ENCODE data around the gene ZNF662. TPM values are rescaled to one million over a fixed set of nuclear protein-coding genes. Genes with fewer than 3 reads are reported as not detected.

ZNF662 gene
- total RNA-seq, 1 experiment from 2014 or later: not detected

DNA sequence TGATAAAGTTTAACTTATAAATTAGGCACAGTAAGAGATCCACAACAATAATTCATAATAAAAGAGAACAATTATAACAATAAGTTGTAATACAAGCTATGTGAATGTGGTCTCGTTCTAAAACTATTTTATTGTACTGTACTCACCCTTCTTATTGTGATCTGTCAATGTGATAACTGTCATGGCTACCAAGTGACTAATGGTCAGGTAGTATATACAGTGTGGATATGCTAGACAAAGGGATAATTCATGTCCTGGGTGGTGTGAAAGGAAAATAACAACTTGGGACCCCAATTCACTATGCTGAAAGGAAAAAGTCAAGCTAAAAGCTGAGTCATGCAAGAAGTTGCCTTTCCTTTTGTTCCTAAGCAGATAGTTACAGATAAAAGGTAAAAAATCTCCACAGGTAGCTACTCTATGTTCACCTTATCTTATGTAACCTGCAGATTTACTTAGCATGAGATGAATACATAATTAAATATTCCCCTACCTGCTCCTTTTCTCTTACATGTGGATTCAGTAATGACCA, 19.6 kb upstream of the ZNF662 start:
- peak; percentile 31 for DNase-seq (ENCODE audit: low spot score)

DNA sequence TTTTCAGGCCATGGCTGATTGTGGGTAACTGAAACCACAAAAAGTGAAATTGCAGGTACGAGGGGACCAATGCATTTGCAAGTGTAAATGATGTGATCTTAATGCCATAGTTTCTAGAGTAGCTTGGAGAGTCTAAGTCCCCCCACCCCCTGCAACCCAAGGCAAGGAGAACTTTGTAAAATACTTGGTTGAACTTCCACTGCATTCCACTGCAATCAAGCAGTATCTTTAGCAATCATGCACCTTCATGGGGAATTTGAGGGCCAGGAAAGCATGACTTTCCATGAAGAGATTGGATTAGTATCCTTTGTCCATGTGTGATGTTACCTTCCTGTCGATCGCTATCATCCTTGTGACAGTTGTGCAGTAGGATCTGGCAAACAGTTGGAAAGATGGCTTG, 18.9 kb upstream of the ZNF662 start:
- no peak for DNase-seq (ENCODE audit: low spot score)

DNA sequence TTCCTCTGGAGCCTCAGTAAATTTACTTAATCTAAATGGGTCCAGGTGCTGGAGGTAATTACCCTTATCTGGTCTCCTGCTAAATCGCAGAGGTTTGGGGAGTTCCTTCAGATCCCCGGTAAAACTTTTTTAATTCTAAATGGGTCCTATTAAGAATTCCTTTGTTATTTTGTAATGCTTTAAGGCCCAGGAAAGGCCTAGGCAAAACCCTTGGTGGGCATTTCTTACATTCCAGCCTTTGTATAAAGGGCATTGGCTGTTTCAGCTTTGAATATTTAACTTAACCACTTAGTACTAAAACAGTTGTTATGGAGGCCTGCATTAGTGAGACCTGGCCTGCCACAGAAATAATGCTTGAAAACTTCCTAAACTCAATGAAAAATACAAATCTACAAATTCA, 14.9 kb upstream of the ZNF662 start:
- DNase-seq (ENCODE audit: low spot score): no peak

DNA sequence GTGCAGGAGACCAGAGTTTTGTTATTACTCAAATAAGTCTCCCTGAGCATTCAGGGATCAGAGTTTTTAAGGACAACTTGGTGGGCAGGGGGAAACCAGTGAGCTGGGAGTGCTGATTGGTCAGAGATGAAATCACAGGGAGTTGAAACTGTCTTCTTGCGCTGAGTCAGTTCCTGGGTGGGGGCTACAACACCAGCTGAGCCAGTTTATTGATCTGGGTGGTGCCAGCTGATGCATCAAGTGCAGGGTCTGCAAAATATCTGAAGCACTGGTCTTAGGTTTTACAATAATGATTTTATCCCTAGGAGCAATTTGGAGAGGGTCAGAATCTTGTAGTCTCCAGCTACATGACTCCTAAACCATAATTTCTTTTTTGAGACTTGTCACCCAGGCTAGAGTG, 13.8 kb upstream of the ZNF662 start:
- DNase-seq (ENCODE audit: low spot score): no peak

DNA sequence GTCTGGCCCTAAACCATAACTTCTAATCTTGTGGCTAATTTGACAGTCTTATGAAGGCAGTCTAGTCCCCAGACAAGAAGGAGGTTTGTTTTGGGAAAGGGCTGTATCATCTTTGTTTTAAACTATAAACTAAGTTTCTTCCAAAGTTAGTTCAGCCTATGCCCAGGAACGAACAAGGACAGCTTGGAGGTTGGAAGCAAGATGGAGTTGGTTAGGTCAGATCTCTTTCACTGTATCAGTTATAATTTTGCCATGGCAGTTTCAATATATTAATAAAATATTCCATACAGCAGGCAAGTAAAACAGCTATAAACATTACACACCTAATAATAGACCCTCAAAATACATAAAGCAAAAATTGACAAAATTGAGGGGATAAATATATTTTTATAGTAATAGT, 13.1 kb upstream of the ZNF662 start:
- DNase-seq (ENCODE audit: low spot score): no peak

DNA sequence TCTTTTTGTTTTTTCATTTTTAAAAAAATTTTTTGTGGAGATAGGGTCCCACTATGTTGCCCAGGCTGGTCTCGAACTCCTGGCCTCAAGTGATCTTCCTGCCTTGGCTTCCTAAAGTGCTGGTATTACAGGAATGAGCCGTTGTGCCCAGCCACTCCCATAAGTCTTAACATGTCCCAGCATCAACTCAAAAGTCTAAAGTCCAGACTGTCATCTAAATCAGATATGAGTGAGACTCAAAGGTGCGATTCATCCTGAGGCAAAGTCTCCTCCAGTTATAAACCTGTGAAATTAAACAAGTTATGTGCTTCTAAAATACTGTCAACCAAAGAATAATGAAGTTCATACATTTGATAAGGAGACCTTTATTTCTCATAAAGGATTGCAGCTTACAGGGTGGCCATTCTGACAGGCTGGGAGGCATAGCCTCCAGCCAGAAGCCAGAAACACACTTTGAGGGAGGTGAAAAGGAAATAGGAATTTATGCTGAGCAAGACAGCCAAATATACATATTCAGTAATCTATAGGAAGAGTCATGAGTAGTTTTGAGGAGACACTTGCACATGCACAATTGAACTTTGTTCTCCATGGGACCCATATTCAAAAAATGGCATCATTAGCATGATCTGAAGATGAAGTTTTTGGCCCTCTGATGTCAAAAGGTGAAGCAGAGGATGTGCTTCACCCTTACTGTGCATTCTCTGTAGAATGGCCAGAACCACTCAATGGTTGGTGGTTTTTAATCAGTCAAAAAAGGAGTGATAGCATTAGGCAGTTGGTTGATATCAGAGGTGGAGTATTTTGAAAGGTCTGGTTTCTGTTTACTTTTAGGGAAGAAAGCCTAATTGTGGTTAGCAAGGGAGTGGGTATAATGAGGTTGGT, 11.0 kb upstream of the ZNF662 start:
- DNase-seq (ENCODE audit: low spot score): peak; percentile 28

DNA sequence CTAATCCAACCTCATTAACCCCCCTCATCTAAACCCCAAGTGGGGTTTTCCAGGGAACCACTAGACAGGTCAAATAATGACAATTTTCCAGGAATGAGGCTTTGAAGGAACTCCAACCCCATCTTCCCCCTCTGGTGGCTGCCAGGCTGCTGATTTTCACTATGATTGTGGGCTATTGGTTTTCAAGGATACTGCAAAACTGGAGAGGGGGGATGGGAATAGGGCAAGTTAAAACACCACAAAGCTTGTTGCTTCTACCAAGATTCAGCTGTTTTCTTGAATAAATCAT, 10.4 kb upstream of the ZNF662 start:
- DNase-seq (ENCODE audit: low spot score): no peak

DNA sequence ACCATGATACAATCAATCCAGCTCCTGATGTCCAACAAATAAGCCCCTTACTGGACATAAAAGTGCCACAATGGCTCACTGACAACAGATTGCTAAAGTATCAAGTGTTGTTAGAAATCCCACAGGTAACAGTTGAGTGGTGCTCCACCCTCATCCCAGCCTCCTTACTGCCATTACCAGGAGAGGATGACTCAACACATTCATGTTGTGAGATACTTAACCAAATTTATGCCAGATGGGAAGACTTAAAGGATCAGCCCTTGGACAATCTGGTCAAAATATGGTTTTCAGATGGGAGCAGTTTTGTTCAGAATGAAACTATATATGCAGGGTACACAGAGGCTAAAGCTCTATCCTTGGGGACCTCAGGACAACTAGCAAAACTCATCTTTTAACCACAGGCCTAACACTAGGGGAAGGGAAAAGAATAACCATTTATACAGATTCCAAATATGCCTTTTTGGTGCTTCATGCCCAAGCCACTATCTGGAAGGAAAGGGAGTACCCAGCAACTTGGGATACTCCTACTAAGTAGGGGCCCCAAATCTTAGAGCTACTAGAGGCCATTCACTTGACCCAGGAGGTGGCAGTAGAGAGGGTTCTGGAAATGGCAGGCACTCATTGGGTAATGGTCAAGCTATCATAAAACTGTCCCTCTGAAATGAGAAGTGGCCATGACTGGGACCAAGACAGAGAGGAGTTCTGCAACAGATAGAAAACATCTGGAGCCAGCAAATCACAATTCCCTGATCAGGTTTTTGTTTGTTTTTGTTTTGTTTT, 6.9 kb upstream of the ZNF662 start:
- no peak for DNase-seq (ENCODE audit: low spot score)

DNA sequence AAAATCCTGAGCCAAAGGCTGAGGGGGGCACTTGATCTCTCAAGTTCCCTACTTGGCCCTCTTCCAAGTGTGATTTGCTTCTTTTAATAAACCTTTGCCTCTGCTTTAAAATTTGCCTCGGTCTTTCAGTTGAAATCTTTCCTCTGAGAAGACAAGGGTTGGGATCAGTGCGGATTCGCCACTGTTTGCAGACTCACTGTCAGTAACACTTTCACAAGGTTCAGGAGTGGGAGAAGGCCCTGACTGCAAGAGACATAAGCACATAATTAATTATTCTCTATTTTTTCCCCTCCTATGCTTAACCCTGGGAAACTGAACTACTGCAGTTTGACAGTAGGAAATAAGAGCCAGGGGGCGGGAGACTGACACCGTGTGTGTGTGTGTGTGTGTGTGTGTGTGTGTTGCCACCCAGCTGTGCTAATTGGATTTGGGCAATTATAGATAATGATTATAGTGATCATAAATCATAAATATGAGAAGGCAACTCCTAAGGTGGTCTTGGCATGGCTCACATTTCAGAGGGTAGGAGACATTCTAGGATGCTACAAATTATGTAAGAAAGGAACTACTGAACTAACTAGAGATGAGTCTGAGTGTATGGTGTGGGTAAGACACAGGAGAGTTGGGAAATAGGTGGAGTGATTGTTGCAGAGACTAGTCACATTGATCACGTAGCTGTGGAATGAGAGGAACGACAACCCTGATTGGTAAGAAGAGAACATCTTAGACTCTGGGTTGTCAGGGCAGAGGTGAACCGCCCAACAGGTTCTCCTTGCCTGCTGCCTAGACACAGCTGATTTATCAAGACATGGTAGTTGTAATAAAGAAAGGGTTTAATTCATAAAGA, 5.5 kb upstream of the ZNF662 start:
- peak; percentile 71 for DNase-seq (ENCODE audit: low spot score)

DNA sequence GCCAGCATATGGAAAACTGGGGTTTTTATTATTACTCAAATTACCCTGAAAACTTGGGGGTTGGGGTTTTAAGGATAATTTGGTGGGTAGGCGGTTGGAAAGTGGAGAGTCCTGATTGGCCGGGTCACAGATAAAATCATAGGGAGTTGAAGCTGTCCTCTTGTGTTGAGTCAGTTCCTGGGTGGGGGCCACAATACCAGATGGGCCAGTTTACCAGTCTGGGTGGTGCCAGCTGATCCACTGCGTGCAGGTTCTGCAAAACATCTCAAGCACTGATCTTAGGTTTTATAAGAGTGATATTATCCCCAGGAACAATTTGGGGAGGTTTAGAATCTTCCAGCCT, 4.9 kb upstream of the ZNF662 start:
- no peak for DNase-seq (ENCODE audit: low spot score)

DNA sequence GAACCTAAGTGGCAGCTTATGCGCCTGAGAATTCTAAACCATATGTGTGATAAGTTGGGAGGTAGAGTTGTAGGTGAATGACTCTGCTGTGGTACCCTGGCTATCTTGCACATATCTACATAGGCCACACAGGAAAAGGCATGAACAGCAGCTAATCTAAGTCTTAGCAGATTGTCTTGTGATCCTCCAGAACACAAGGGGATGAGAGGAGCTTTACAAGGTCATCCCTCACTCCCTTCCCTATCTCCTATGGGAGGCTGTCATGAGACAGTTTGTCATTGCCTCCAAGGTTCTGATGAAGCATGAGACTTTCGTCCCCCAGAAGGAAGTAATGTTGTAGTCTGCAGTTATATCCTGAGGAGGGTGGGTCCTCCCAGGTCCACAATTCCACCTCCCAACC, 3.7 kb upstream of the ZNF662 start:
- DNase-seq (ENCODE audit: low spot score): no peak

DNA sequence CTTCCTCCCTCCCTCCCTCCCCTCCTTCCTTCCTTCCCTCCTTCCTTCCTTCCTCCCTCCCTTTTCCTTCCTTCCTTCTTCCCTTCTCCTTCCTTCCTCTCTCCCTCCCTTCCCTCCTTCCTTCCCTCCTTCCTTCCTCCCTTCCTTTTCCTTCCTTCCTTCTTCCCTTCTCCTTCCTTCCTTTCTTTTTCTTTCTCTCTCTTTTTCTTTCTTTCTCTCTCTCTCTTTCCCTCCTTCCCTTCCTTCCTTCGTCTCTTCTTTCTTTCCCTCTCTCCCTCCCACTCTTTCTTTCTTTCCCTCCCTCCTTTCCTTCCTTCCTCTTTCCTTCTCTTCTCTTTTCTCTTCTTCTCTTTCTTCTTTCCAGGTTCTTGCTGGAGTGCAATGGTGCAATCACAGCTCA, 1.9 kb upstream of the ZNF662 start:
- no peak for DNase-seq (ENCODE audit: low spot score)

DNA sequence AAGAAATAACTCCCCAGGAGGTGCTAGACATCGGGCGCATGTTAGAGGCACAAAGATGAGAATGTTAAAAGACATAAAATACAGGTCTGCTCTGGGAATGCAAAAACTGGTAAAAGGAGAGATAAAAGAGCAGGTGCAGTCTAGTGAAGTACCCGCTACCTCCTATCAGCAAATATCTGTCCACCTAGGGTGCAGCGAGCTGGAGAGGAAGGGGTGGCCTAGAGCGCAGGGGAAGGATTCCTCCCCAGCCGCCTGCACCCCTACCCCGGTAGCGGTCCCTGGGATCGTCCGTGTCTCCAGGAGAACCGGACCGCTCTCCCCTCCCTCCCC, 237 bp upstream of the ZNF662 start:
- no peak for DNase-seq (ENCODE audit: low spot score)

DNA sequence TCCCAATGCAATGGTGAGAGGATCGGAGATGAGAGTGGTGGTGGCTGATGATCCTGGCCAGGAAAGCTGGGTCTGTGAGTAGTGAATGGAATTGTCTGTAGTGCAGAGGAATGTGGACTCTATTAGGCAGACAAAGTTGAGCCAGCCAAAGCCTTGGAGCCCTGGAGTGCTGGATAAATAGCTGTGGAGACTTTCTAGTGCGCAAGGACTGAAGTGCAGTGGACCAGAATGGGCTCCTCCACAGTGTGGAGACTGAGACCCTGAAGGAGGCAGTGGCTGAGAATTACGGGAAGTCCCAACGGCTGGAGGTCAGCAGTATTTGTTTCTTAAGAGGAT, 874 bp downstream of the ZNF662 start:
- no peak for DNase-seq (ENCODE audit: low spot score)

DNA sequence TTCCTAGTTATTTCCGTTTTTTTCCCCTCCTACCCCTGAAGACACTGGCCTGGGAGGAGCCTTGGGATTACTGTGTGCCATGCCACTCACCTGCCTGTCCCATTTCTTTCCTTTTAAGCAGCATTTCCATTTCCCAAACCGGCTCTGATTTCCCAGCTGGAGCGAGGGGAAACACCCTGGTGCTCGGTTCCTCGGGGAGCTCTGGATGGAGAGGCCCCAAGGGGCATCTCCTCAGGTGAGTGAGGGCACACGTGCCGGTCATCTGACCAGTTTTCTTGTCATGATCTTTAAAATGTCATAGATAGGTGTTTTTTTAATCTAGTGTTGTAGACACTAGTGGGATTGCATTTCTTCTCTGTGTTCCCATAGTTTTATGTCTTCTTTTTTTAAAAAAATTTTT, 2.7 kb downstream of the ZNF662 start:
- DNase-seq (ENCODE audit: low spot score): no peak

DNA sequence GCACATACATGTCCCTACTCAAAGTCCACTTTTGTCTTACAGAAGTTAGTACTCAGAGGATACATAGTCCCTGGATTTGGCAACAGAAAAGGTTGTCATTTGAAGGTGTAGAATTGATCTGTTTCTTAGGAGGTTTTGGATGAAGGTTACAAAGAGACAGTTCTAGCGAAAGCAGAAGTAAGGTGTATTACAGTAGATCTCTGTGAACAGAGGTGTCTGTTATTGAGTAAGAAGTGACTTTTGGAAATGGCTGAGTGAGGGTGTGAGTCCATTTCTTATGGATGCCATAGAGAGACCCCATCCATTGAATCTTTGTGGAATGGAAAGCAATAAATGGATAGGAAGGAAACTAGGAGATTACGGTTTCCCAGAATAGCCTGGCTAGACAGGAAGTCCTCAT, 5.6 kb downstream of the ZNF662 start:
- DNase-seq (ENCODE audit: low spot score): no peak

DNA sequence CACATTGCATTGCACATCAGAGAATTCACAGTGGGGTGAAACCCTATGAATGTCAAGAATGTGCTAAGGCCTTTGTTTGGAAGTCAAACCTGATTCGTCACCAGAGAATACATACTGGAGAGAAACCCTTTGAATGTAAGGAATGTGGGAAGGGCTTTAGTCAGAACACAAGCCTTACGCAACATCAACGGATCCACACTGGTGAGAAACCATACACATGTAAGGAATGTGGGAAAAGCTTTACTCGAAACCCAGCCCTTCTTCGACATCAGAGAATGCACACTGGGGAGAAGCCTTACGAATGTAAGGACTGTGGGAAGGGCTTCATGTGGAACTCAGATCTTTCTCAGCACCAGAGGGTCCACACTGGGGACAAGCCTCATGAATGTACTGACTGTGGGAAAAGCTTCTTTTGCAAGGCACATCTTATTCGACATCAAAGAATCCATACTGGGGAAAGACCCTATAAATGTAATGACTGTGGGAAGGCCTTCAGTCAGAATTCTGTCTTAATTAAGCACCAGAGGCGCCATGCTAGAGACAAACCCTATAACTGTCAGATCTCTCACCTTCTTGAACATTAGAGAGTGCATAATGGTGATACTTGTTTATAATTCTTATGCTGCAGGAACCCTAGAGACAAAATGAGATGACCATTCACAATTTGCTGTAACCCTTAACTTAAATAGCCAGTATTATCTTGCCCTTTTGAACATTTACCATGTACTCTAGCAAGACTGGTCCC, 9.0 kb downstream of the ZNF662 start:
- no peak for DNase-seq (ENCODE audit: low spot score)

DNA sequence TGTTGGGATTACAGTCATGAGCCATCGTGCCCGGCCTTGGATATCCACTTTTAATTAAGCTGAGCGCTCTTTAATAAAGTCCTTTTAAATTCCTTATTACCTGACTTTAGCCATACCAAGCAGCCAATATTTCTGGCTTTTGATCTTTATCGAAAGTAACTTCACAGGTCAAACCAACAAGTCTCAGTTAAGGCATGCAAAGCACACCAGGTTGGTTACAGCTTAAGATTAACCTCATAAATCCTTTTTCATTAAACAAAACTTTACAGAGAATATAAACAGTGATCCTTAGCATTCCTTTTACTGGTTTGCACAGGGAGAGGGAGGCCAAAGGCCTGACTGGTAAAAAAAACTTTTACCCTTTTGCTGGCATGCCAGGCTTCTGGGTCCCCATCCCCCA, 17.7 kb downstream of the ZNF662 start:
- no peak for DNase-seq (ENCODE audit: low spot score)

DNA sequence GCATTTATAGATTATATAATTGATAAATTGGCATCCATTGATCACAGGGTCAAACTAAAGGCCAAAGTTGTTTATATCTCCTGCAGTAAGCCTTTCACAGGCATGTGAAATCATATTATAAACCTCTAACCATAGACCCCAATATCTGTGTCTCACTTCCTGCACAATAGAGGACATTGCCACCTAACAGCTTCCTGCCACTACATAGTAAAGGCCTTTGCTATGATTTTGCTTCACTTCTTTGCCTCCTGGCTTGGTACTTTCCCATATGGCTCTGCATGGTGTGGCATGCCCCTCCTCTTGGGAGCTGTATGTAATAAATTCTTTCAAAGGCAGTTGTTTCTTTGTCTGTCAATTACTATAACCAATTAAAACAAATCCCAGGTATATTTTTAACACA, 20.4 kb downstream of the ZNF662 start:
- no peak for DNase-seq (ENCODE audit: low spot score)

DNA sequence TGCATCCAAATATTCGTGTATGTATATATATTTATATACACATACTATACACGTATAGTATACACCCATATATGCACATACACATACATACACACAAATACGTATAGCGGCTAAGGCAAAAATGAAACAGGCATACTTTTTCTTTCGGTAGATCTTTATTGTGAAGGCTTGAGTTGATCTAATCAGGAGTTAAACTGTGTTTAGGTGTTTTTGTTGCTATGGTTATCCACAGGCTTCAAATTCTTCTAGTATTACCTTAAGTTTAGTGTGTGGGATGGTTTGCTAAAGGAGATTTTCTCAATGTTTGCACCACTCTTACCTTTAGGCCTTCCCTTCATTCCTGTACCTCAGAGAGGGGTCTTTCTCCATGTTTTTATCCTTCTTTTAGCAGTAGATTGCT, 28.2 kb downstream of the ZNF662 start:
- DNase-seq (ENCODE audit: low spot score): no peak

DNA sequence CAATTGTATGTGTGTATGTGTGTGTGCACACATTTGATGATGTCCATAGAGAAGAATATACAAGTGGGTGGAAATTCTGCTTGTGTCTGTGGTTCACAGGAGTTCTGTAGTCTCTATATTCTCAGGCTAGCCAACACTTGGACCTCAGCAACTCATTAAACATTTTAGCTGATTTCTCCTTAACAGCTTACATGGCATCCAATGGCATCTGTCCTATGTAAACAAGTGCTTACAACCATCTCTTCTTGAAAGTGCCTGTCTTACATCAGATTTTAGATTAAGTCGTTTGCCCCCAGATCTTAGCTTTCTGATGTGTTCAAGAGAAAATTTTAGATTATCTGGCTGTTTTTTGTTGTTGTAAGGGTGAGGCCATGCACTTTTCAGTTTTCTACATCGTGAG, 29.0 kb downstream of the ZNF662 start:
- no peak for DNase-seq (ENCODE audit: low spot score)

DNA sequence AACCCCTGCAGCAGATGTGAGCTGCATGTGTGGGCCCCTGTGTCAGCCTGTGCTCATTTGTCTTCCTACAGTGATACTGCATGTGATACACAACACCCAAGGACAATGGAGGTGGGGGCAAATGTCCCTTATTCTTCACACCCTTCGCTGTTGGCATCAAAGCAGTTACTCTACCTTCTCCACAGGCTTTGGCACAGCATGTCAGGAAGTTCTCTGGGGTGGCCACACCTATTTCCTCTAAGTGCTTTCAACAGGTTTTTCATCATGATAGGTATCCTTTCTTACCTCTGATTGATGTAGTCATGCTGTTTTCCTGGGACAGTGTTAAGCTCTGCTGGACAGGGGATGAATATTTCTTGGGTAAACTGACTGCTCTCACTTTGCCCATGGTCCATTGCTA, 29.5 kb downstream of the ZNF662 start:
- no peak for DNase-seq (ENCODE audit: low spot score)

Measured in HT-29 (cell line).